ENCODE measurements around the gene EGF. TPM values are rescaled to one million over a fixed set of nuclear protein-coding genes. Genes with fewer than 3 reads are reported as not detected.

Gene EGF
- total RNA-seq, 1 donor from 2014 or later = 6.6 TPM

DNA sequence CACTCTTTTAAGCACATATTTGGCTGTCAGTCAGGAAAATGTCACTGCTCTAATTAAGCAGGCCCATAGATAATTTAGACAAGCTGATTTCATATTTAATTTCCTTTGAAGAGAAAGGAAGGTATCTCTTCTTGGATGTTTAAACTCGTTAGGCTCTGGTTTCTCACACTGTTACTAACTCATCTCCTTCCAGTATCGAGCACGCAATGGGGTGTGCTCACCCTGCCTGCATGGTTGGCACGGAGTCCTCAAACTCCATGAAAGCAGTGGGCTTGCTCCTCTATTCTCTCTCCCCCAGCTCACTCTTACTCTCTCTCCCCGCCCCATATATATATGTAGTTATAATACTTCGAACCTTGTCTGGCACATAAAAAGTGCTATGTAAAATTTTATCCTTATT is 76.9 kb downstream of the EGF start:
- H2AFZ ChIP-seq (replicated peaks) = no peak overlapping the region
- H3K36me3 Mint-ChIP-seq = no peaks in the 10 kb centered on the region
- H3K9me3 Mint-ChIP-seq = no peaks in the 10 kb centered on the region
- no peak overlapping the region for H3K4me3 ChIP-seq
- H3F3A ChIP-seq (ENCODE audit: low read depth) = no peaks in the 10 kb centered on the region
- H3K36me3 ChIP-seq = no peaks in the 10 kb centered on the region
- no peaks in the 10 kb centered on the region for H3K79me2 ChIP-seq (ENCODE audit: low read depth)
- H3K9ac ChIP-seq = no peak overlapping the region
- no peak overlapping the region for H3K4me3 Mint-ChIP-seq
- no peaks in the 10 kb centered on the region for H3K9me3 ChIP-seq (ENCODE audit: low read depth)
- H4K20me1 ChIP-seq (ENCODE audit: low read depth) = no peaks in the 10 kb centered on the region
- no peaks in the 10 kb centered on the region for H3K27me3 ChIP-seq
- no peak for TF ChIP-seq EZH2phosphoT487 (IDR thresholded peaks at IDR 0.05)
- TF ChIP-seq, protein P1, sequence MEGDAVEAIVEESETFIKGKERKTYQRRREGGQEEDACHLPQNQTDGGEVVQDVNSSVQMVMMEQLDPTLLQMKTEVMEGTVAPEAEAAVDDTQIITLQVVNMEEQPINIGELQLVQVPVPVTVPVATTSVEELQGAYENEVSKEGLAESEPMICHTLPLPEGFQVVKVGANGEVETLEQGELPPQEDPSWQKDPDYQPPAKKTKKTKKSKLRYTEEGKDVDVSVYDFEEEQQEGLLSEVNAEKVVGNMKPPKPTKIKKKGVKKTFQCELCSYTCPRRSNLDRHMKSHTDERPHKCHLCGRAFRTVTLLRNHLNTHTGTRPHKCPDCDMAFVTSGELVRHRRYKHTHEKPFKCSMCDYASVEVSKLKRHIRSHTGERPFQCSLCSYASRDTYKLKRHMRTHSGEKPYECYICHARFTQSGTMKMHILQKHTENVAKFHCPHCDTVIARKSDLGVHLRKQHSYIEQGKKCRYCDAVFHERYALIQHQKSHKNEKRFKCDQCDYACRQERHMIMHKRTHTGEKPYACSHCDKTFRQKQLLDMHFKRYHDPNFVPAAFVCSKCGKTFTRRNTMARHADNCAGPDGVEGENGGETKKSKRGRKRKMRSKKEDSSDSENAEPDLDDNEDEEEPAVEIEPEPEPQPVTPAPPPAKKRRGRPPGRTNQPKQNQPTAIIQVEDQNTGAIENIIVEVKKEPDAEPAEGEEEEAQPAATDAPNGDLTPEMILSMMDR (IDR thresholded peaks at IDR 0.05) = no peak
- no peak for TF ChIP-seq EZH2 (IDR thresholded peaks at IDR 0.05)
- H3K4me2 ChIP-seq = no peak overlapping the region
- H3K4me1 ChIP-seq = no peaks in the 10 kb centered on the region
- no peak overlapping the region for H3K27ac ChIP-seq
- H3K27ac Mint-ChIP-seq = no peak overlapping the region
- H3K4me1 Mint-ChIP-seq = peaks cover 2% of the 10 kb centered on the region
- H3K27me3 Mint-ChIP-seq (ENCODE audit: insufficient read depth, low read depth) = no peaks in the 10 kb centered on the region
- DNase-seq (ENCODE audit: low spot score) = no peak

DNA sequence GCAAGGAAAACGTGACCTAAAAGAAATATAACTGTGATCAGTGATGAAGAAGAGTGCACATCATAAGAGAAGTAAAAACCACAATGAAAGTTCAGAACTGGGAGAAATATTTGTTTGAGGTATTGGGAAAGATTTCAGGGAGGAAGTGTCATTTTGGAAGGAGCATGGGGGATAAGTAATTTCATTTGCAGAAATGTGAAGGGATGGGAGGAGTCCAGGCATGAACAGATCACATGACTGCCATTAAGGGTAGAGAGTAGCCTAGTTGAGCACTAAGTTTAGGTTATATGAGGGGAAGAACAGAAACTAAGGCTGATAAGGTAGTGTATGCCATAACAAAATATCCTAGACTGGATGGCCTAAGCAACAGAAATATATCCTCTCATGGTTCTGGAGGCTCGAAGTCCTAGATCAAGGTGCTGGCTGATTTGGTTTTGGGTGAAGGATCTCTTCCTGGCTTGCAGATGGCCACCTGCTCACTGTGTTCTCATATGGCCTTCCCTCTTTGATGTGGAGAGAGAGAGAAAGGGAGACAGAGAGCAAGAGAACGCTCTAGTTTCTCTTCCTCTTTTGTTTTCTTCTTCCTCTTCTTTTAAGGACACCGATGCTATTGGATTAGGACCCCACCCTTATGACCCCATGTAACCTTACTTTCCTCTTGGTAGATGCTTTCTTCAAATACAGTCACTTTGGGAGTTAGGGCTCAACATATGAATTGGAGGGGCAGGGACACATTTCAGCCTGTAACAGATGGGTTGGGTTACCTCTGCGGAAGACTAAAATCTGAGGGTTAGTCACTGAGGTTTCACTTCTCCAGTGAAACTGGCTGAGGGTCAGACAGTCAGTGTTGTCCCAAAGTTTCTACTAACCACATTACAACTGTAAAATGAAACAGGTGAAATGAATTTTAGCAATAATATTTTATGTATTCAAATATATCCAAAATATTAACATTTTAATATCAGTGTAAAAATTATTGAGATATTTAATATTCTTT is 77.9 kb downstream of the EGF start:
- Mint-ChIP-seq H3K27me3 (ENCODE audit: insufficient read depth, low read depth) (no peaks in the 10 kb centered on the region), H3K4me1 (peaks cover 2% of the 10 kb centered on the region), H3K27ac (no peak overlapping the region), H3K9me3 (no peaks in the 10 kb centered on the region), H3K4me3 (no peak overlapping the region), H3K36me3 (no peaks in the 10 kb centered on the region)
- TF ChIP-seq EZH2phosphoT487 (IDR thresholded peaks at IDR 0.05) (no peak), EZH2 (IDR thresholded peaks at IDR 0.05) (no peak)
- TF ChIP-seq, protein P1 (IDR thresholded peaks at IDR 0.05) = no peak
- Histone ChIP-seq H2AFZ (replicated peaks) (no peak overlapping the region), H3F3A (ENCODE audit: low read depth) (no peaks in the 10 kb centered on the region), H3K4me1 (no peaks in the 10 kb centered on the region), H3K9me3 (ENCODE audit: low read depth) (no peaks in the 10 kb centered on the region), H3K36me3 (no peaks in the 10 kb centered on the region), H3K27ac (no peak overlapping the region), H3K27me3 (no peaks in the 10 kb centered on the region), H3K79me2 (ENCODE audit: low read depth) (no peaks in the 10 kb centered on the region), H3K4me2 (no peak overlapping the region), H4K20me1 (ENCODE audit: low read depth) (no peaks in the 10 kb centered on the region), H3K9ac (no peak overlapping the region), H3K4me3 (no peak overlapping the region)
- DNase-seq (ENCODE audit: low spot score) = no peak

DNA sequence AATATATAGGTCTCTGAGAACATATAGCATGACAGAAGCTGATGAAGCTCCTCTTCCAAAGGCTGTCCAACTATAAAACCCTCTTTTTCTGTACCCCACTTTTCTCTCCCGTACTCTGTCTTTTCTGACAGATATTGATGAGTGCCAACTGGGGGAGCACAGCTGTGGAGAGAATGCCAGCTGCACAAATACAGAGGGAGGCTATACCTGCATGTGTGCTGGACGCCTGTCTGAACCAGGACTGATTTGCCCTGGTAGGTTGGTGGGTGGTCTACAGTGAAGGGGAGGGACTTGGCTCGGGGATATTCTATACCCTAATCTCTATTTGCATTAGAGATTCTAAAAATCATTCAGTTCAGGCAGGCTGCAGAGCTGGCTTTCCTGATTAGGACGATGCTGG is 80.4 kb downstream of the EGF start:
- Histone ChIP-seq H3K4me1 (no peaks in the 10 kb centered on the region), H3K4me3 (no peak overlapping the region), H3F3A (ENCODE audit: low read depth) (no peaks in the 10 kb centered on the region), H2AFZ (replicated peaks) (no peak overlapping the region), H3K9ac (no peak overlapping the region), H3K27ac (no peak overlapping the region), H4K20me1 (ENCODE audit: low read depth) (no peaks in the 10 kb centered on the region), H3K79me2 (ENCODE audit: low read depth) (no peaks in the 10 kb centered on the region), H3K36me3 (no peaks in the 10 kb centered on the region), H3K9me3 (ENCODE audit: low read depth) (no peaks in the 10 kb centered on the region), H3K4me2 (no peak overlapping the region), H3K27me3 (no peaks in the 10 kb centered on the region)
- TF ChIP-seq EZH2 (IDR thresholded peaks at IDR 0.05) (no peak), EZH2phosphoT487 (IDR thresholded peaks at IDR 0.05) (no peak)
- TF ChIP-seq, protein P1 (IDR thresholded peaks at IDR 0.05) = no peak
- Mint-ChIP-seq H3K4me3 (no peak overlapping the region), H3K9me3 (no peaks in the 10 kb centered on the region), H3K36me3 (no peaks in the 10 kb centered on the region), H3K4me1 (no peaks in the 10 kb centered on the region), H3K27me3 (ENCODE audit: insufficient read depth, low read depth) (no peaks in the 10 kb centered on the region), H3K27ac (no peak overlapping the region)
- no peak for DNase-seq (ENCODE audit: low spot score)

Measured in neural progenitor cell (in vitro differentiated cells).